ENCODE results near the gene FAM107B. TPM values are rescaled to one million over a fixed set of nuclear protein-coding genes. Genes with fewer than 3 reads are reported as not detected.

The FAM107B gene
- total RNA-seq, 2 experiments from 2014 or later, result 114 to 121 TPM

DNA sequence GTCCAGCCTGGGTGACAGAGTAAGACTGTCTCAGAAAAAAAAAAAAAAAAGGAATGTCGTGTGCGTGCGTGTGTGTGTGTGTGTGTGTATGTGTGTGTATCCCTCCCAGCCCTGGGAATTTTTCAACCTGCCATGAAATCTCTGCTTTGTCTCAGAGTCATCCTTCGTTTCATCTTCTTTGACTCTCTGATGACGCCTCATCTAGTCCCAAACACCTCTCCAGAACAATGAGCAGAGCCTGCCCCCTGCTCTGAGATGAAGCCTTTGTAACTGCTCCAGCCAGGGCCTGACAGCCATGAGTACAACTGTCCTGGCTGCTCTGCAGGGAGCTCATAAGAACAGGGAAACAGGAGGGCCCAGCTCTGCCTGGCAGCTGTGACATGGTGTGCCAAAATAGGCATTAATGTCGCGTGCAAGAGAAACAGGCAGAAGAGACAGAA, 149.5 kb downstream of the FAM107B start:
- Mint-ChIP-seq H3K4me1 (ENCODE audit: low read depth) (peaks cover 3% of the 10 kb centered on the region), H3K36me3 (ENCODE audit: low read depth) (no peaks in the 10 kb centered on the region), H3K9me3 (no peaks in the 10 kb centered on the region), H3K27me3 (no peaks in the 10 kb centered on the region), H3K4me3 (no peak overlapping the region), H3K27ac (no peak overlapping the region)
- no peak for DNase-seq
- TF ChIP-seq, protein P1, sequence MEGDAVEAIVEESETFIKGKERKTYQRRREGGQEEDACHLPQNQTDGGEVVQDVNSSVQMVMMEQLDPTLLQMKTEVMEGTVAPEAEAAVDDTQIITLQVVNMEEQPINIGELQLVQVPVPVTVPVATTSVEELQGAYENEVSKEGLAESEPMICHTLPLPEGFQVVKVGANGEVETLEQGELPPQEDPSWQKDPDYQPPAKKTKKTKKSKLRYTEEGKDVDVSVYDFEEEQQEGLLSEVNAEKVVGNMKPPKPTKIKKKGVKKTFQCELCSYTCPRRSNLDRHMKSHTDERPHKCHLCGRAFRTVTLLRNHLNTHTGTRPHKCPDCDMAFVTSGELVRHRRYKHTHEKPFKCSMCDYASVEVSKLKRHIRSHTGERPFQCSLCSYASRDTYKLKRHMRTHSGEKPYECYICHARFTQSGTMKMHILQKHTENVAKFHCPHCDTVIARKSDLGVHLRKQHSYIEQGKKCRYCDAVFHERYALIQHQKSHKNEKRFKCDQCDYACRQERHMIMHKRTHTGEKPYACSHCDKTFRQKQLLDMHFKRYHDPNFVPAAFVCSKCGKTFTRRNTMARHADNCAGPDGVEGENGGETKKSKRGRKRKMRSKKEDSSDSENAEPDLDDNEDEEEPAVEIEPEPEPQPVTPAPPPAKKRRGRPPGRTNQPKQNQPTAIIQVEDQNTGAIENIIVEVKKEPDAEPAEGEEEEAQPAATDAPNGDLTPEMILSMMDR (IDR thresholded peaks at IDR 0.05), result no peak
- ATAC-seq, result no peak
- CTCF ChIA-PET, result interaction anchor here (1.1 to 1.4 kb wide), 2 partner anchors 9 to 21 kb away, joined by 3 to 5 read pairs; no protein-coding TSS in a partner anchor
- intact Hi-C loops (cut with micrococcal nuclease), result no loop called here
- POLR2A ChIA-PET, result no interaction called here

DNA sequence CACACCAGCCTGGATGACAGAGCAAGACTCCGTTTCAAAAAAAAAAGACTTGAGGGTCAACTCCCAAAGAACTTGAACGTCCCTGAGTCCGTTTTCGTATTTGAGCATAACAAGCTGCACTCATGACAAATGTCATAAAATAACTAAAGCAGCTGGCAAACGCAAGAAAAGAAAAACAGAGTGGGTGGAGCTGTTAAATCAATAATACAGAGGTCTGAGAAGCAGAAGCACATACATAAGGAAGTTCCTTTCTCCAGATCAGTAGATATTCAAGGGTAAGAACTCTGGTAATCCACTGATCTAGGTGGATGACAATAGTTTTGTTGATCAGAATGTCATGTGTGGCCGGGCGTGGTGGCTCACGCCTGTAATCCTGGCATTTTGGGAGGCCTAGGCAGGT, 150.1 kb downstream of the FAM107B start:
- DNase-seq, result no peak
- Mint-ChIP-seq H3K9me3 (no peaks in the 10 kb centered on the region), H3K4me1 (ENCODE audit: low read depth) (no peaks in the 10 kb centered on the region), H3K27ac (no peak overlapping the region), H3K4me3 (no peak overlapping the region), H3K27me3 (no peaks in the 10 kb centered on the region), H3K36me3 (ENCODE audit: low read depth) (no peaks in the 10 kb centered on the region)
- ChIA-PET CTCF (interaction anchor here (0.6 to 1.4 kb wide), 3 partner anchors 9 to 22 kb away, joined by 3 to 5 read pairs (median 3); no protein-coding TSS in a partner anchor), POLR2A (no interaction called here)
- intact Hi-C loops (cut with micrococcal nuclease), result no loop called here
- TF ChIP-seq, protein P1 (IDR thresholded peaks at IDR 0.05), result no peak
- ATAC-seq, result no peak

DNA sequence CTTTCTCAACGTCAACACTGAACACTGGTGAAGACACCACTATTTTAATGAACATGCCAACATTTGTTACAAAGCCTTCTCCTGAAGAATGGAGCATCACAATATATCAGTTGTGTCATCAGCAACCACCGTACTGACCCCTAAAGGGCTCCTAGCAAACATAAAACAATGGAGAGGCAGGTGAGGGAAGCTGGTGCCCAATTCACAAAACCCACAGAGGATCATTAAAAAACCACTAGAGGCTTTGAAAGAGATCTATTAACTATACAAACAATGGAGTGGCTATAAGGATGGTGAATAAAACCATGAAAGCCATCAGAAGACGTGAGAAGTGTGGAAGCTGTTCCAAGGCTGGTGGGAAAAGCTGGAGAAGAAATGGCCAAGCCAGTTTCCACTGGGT, 150.8 kb downstream of the FAM107B start:
- POLR2A ChIA-PET, result interaction anchor here (1.2 kb wide), 1 partner anchor 19 kb away, joined by 3 read pairs; no protein-coding TSS in a partner anchor
- Mint-ChIP-seq H3K4me3 (no peak overlapping the region), H3K4me1 (ENCODE audit: low read depth) (no peaks in the 10 kb centered on the region), H3K27ac (no peak overlapping the region), H3K9me3 (no peaks in the 10 kb centered on the region), H3K27me3 (no peaks in the 10 kb centered on the region), H3K36me3 (ENCODE audit: low read depth) (no peaks in the 10 kb centered on the region)
- DNase-seq, result no peak
- CTCF ChIA-PET, result interaction anchor here (0.6 to 1.4 kb wide), 3 partner anchors 8 to 22 kb away, joined by 3 to 5 read pairs (median 3); no protein-coding TSS in a partner anchor
- no peak for ATAC-seq
- TF ChIP-seq, protein P1 (IDR thresholded peaks at IDR 0.05), result no peak
- intact Hi-C loops (cut with micrococcal nuclease), result no loop called here

GRCh38 chr10:14621037-14621436, 153.7 kb downstream of the FAM107B start:
- no peak overlapping the region for H3K4me3 Mint-ChIP-seq
- H3K27ac Mint-ChIP-seq, result no peak overlapping the region
- ATAC-seq, result no peak

GRCh38 chr10:14618674-14619073, 156.0 kb downstream of the FAM107B start:
- peaks cover 23% of the 10 kb centered on the region for H3K4me1 Mint-ChIP-seq (ENCODE audit: low read depth)
- no peak overlapping the region for H3K27ac Mint-ChIP-seq
- H3K27me3 Mint-ChIP-seq, result no peaks in the 10 kb centered on the region
- no peak overlapping the region for H3K4me3 Mint-ChIP-seq
- ATAC-seq, result no peak
- no peaks in the 10 kb centered on the region for H3K9me3 Mint-ChIP-seq
- POLR2A ChIA-PET, result interaction anchor here (1.0 kb wide), 1 partner anchor 23 kb away, joined by 4 read pairs; no protein-coding TSS in a partner anchor
- CTCF ChIA-PET, result no interaction called here
- no peak for DNase-seq
- H3K36me3 Mint-ChIP-seq (ENCODE audit: low read depth), result no peaks in the 10 kb centered on the region
- intact Hi-C loops (cut with micrococcal nuclease), result no loop called here
- TF ChIP-seq, protein P1 (IDR thresholded peaks at IDR 0.05), result no peak

More at GRCh38 chr10:14621037-14621436, 153.7 kb downstream of the FAM107B start:
- CTCF ChIA-PET, result no interaction called here
- Mint-ChIP-seq H3K36me3 (ENCODE audit: low read depth) (no peaks in the 10 kb centered on the region), H3K27me3 (no peaks in the 10 kb centered on the region), H3K9me3 (no peaks in the 10 kb centered on the region), H3K4me1 (ENCODE audit: low read depth) (peaks cover 22% of the 10 kb centered on the region)
- TF ChIP-seq, protein P1 (IDR thresholded peaks at IDR 0.05), result no peak
- DNase-seq, result no peak
- POLR2A ChIA-PET, result no interaction called here
- intact Hi-C loops (cut with micrococcal nuclease), result no loop called here

Data from activated CD8-positive, alpha-beta T cell treated with anti-CD3 and anti-CD28 coated beads for 36 hours (primary cell).